ENCODE data around the gene TRPC4AP.
"Not testable (repeated sequence)": the region's sequence is repeated elsewhere in the genome, so short reads cannot be mapped to it uniquely, and the experiment has no call there.

The TRPC4AP gene

GRCh38 chr20:35059110-35059509 lies 33.5 kb downstream of the TRPC4AP start:
- no peak for DNase-seq (ENCODE audit: low spot score)
- FAIRE-seq, result no peak

DNA sequence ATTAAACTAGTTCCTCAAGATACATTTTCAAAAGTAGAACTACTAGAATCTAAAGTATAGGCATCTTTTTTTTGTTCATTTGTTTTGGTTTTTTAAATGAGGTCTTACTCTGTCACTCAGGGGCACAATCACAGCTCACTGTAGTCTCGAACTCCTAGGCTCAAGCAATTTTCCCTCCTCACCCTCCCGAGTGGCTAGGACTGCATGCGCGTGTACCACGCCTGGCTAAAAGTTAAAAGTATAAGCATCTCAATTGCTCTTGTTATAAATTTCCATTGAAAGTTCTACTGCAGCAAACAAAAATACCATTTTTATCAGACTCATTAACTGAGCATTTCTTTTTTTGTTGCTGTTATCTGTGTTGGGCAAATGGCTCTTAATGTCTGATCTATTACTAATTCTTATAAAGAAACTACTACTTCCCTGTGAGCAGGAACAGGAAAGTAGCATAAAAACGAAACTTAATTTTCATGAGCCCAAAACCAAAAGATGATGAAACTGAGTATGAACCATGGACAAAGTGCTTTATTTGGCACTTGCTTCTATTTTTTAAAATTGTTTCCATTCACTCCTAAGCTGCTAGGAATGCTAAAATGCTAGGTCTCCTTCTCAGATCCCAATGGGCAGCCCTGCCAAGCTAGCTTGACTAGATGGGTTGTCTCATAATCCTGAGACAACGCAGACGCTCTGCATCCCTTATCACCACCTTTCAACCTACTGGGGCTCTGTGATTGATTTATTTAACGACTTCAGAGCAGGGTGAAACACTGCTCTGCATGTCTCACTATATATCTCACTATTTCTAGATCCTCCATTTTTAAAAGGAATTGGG lies 36.9 kb downstream of the TRPC4AP start:
- DNase-seq (ENCODE audit: low spot score) (no peak), FAIRE-seq (no peak)

- FAIRE-seq (no peak), DNase-seq (ENCODE audit: low spot score) (no peak)
Observed at GRCh38 chr20:35054814-35055213, 37.8 kb downstream of the TRPC4AP start.

GRCh38 chr20:35052616-35053015 lies 40.0 kb downstream of the TRPC4AP start:
- FAIRE-seq; DNase-seq (ENCODE audit: low spot score): not testable (repeated sequence)

GRCh38 chr20:35049776-35050352 lies 42.7 kb downstream of the TRPC4AP start:
- no peak for FAIRE-seq
- no peak for DNase-seq (ENCODE audit: low spot score)

DNA sequence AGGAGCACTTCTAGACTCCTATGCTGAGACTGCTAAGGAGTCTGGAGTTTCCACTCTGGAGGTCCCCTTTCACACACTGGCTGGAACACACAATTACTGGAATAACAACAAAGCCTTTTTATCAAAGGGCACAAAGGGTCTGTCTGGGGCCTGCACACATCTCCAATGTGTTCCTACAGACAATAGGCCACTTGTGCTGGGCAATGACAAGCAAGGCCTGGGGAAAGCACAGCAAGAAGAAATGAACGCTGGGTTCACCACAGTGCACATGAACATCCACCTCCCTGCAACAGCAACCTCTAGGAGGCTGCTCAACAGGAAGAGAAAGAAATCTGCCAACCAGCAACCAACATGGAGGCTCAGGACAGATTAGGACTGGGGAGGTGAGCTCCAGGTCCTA lies 43.9 kb downstream of the TRPC4AP start:
- FAIRE-seq (no peak), DNase-seq (ENCODE audit: low spot score) (no peak)

GRCh38 chr20:35042268-35042667 lies 50.3 kb downstream of the TRPC4AP start:
- DNase-seq (ENCODE audit: low spot score) (no peak), FAIRE-seq (no peak)

- DNase-seq (ENCODE audit: low spot score), result no peak
- no peak for FAIRE-seq
Observed at GRCh38 chr20:35040646-35041045, 52.0 kb downstream of the TRPC4AP start.

GRCh38 chr20:35039846-35040489 lies 52.6 kb downstream of the TRPC4AP start:
- DNase-seq (ENCODE audit: low spot score), result no peak
- FAIRE-seq, result no peak

DNA sequence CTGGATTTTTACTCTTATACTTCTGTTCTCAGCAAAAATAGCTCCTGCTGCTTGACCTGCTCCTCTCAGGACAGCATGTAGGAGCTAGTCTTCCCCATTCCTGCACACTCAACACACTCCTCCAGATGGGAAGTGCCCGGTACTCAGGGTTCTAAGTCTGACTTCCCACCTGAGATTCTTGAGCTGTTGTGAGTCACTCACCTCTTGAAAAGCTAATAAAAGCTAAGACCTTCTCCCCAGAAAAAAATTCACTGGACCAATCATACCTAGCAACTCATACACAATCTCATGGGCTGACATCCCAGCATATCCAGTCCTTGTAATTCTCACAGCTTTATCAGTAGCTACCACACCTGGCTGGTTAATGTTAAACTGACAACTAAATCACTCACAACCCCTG lies 53.5 kb downstream of the TRPC4AP start:
- no peak for DNase-seq (ENCODE audit: low spot score)
- no peak for FAIRE-seq

GRCh38 chr20:35034145-35034544 lies 58.5 kb downstream of the TRPC4AP start:
- FAIRE-seq (no peak), DNase-seq (ENCODE audit: low spot score) (no peak)

DNA sequence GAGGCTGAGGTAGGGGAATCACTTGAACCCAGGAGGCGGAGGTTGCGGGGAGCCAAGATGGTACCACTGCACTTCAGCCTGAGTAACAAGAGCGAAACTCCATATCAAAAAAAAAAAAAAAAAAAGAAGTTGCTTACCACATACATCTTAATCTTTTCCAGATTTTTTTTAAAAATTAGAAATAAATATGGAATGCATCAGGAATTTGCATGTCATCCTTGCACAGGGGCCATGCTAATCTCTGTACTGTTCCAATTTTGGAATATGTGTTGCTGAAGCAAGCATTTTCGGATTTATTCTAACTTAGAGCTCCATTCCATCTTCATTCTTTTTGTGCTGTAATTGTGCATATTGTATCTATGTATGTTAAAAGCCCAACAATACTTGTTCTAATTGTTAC lies 62.5 kb downstream of the TRPC4AP start:
- DNase-seq (ENCODE audit: low spot score) (no peak), FAIRE-seq (no peak)

DNA sequence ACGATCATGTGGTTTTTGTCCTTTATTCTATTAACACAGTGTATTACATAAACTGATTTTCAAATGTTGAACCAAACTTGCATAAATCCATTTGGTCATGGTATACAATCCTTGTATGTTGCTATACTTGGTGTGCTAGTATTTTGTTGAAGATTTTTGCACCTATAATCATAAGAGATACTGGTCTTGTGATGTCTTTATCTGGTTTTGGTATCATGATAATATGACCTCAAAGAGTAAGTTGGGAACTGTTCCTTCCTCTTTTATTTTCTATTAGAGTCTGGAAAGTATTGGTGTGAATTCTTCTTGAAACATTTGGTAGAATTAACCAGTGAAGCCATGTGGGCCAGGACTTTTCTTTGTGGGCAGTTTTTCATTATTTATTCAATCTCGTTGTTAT lies 65.3 kb downstream of the TRPC4AP start:
- FAIRE-seq (no peak), DNase-seq (ENCODE audit: low spot score) (no peak)

DNA sequence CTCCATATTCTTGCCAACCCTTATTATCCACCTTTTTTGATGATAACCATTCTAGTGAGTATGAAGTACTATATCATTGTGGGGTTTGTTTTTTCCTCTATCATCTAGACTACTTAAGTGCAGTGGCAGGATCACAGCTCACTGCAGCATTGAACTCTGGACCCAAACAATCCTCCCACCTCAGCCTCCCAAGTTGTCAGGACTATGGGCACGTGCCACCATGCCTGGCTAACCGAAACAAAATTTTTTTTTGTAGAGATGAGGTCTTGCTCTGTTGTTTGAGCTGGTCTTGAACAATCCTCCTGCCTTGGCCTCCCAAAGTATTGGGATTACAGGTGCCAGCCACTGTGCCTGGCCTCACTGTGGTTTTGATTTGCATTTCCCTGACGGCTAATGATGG lies 67.5 kb downstream of the TRPC4AP start:
- FAIRE-seq, result no peak
- no peak for DNase-seq (ENCODE audit: low spot score)

GRCh38 chr20:35023624-35024023 lies 69.0 kb downstream of the TRPC4AP start:
- FAIRE-seq, result no peak

DNA sequence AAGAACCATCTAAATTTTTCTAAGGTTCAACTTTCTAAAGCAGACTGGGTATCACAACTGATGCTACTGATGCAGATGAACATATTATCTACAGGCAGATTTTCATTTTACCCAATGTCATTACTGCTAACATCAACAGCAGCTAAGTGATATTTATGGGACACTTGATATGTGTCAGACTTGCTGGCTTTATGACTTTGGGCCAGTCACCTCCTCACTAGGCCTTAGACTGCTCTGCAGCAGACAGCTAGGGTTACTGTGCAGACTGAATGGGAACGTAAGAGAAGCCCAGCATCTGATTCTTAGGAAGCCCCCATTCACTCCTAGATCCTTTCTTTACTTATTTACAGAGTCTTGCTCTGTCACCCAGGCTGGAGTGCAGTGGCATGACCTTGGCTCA lies 70.8 kb downstream of the TRPC4AP start:
- no peak for FAIRE-seq
- no peak for DNase-seq (ENCODE audit: low spot score)

More at GRCh38 chr20:35023624-35024023, 69.0 kb downstream of the TRPC4AP start:
- no peak for DNase-seq (ENCODE audit: low spot score)

DNA sequence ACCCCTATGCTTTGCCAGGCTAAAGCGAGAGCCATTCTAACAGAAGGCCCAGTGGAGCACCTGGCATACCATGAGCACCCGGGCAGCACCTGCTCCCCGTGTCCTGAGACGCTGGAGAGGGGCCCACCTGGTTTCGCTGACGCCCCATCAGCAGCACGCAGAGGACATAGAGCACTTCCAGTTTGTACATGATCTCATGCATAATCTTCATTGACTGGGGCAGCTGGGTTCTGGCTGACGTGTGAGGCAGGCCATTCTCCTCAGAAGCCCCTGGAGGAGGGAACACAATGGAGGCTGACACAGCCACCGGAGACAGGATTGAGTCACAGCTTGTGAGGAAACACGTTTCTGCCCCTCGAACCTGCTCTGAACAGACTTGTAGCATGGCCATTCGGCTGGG lies 71.5 kb downstream of the TRPC4AP start:
- FAIRE-seq (no peak), DNase-seq (ENCODE audit: low spot score) (no peak)

DNA sequence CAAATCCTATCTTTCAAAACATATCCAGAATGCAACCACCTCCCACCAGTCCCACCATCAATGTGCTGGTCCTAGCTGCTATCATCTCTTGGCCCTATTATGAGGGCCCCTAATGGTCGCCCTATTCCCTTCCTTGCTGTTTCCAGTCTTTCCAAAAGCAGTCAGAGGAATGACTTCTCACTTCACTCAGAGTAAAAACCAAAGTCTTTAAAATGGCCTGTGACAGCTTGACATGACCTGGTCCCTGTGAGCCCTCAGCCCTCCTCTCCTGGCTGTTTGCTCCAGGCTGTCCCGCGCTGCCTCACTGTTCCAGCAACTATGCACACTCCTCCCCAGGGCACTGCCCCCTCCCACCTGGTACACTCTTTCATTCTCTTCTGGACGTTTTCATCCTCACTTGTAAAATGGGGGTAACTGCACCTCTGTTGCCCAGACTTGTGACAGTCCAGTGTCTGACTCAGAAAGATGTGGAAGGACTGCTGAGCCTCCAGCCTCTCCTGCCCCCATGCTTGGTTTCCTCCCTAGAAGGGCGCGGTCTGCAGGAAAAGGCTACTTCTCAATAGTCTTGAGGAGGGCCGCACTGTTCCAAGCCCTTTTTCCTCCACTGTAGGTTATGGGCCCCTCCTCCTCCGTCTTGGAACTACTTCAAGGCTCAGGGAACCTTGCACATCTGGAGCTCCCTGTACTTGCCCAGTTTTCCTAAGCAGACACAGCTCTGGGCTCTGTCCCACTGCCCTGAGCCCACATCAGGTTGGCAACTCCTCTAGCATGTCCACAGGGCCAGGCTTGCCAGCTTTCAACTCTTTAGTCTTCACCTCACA lies 72.3 kb downstream of the TRPC4AP start:
- FAIRE-seq, result no peak

GRCh38 chr20:35018590-35019371 lies 73.8 kb downstream of the TRPC4AP start:
- FAIRE-seq (no peak), DNase-seq (ENCODE audit: low spot score) (no peak)

More for the DNA sequence above, 72.3 kb downstream of the TRPC4AP start:
- DNase-seq (ENCODE audit: low spot score), result no peak

DNA sequence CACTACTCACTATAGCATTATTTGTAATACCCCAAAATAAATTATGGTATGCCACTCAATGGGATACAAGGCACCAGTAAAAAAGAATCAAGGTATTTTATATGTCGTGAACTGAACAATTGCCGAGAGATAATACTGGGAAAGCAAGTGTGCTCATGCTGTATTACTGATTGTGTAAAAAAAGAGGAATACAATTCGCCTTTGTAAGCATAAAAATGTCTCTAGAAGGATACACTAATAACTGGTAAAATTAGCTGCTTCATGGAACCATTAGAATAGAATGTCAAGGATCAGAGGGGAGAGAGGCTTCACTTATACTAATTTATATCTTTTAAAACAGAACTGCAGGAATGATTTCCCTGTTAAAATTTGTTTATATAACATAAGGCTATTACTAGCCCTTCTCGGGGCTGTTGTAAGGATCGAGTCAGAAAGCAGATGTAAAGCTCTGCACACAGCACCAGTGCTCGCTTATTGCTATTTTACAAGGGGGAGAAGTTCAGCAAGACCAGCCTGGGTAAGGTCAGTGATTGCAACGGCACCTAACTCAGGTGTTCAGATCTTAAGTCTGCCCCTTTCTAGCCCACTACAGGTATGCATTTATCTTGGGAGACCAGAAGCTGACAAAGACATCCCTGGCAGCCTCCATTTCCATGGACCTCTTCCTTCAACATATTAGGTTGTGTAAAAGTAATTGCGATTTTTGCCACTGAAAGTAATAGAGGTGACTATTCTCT lies 75.3 kb downstream of the TRPC4AP start:
- no peak for DNase-seq (ENCODE audit: low spot score)
- FAIRE-seq, result no peak

All from urothelium cell line (cell line).